Mucosa of descending colon (tissue), 3 donors: ENCODE results near the gene WDR37. TPM values are rescaled to one million over a fixed set of nuclear protein-coding genes. Genes with fewer than 3 reads are reported as not detected.

Experiments used
- ATAC-seq: fragments of 200-7000 bp; cut with Tn5 transposase; one replicate; pipeline ENCODE4 v1.9.1; 2020; ENCODE audit warnings: mild to moderate bottlenecking, moderate library complexity
- DNase-seq, 3 donors: peaks; one replicate each; pipeline ENCODE4 v3.0.0-alpha.2; 2020
- H3K36me3 ChIP-seq: fragments of 200-600 bp; one replicate; pipeline ENCODE4 v1.8.0; 2021; ENCODE audit warnings: low read depth, mild to moderate bottlenecking
- H3K4me1 ChIP-seq: fragments of 200-600 bp; one replicate; pipeline ENCODE4 v1.8.0; 2021; ENCODE audit warnings: low read depth, mild to moderate bottlenecking
- H3K4me3 ChIP-seq: fragments of 200-600 bp; one replicate; pipeline ENCODE4 v1.8.0; 2021; ENCODE audit warnings: mild to moderate bottlenecking
- H3K9me3 ChIP-seq: fragments of 200-600 bp; one replicate; pipeline ENCODE4 v1.8.0; 2021; ENCODE audit warnings: mild to moderate bottlenecking
- CTCF ChIP-seq: fragments of 200-600 bp; IDR thresholded peaks from one replicate; pipeline ENCODE4 v1.8.0; 2022; ENCODE audit warnings: antibody characterized with exemption, mild to moderate bottlenecking
- intact Hi-C, 2 donors: fragments of 100-400 bp; cut with DNase I in 1 of 2; cut with micrococcal nuclease in 1 of 2; formaldehyde crosslinking; loops; one replicate each; pipeline versions ENCODE4 v1.11.0 to v1.11.1; 2022; cut with DNase I, micrococcal nuclease
- total RNA-seq, 3 donors: library from RNA; stranded (reverse); fragmentation: NEBNext Ultra II Directional in 2 of 3; extraction: Animal tissue kit (Norgen Biotek cat#: 25700) in 2 of 3; gene quantifications; one replicate each; pipeline versions ENCODE4 v1.2.1 to v1.2.4, GENCODE V29; 2021 to 2023
- donor health status: DM: no; HTN: no; CAD: no; lungs with moderate emphysema.
- donor health status: DM: no; HTN: no; CAD: no.
- donor health status: DM: no; HTN: yes; CAD: no.

Gene WDR37
- total RNA-seq, 3 donors from 2014 or later: 18.3 to 24.1 (median 20.8) TPM

GRCh38 chr10:1120306-1120705 lies 64.1 kb downstream of the WDR37 start:
- Histone ChIP-seq H3K36me3 (peaks cover under 1% of the 10 kb centered on the region), H3K4me1 (peaks cover 19% of the 10 kb centered on the region), H3K9me3 (no peaks in the 10 kb centered on the region), H3K4me3 (no peak overlapping the region)
- DNase-seq: peak in 1 of 3 donors; percentile 48
- TF ChIP-seq CTCF: no peak
- ATAC-seq: peak; percentile 79
- intact Hi-C loops: no loop called here

GRCh38 chr10:1120801-1121211 lies 64.6 kb downstream of the WDR37 start:
- Histone ChIP-seq H3K4me3 (no peak overlapping the region), H3K36me3 (peaks cover 5% of the 10 kb centered on the region), H3K9me3 (no peaks in the 10 kb centered on the region), H3K4me1 (peaks cover 14% of the 10 kb centered on the region)
- ATAC-seq (no peak), DNase-seq (no peak)
- no peak for TF ChIP-seq CTCF
- intact Hi-C loops: no loop called here

- DNase-seq: no peak
- peaks cover 6% of the 10 kb centered on the region for H3K36me3 ChIP-seq
- H3K4me1 ChIP-seq: peaks cover 9% of the 10 kb centered on the region
- no peak for TF ChIP-seq CTCF
- ATAC-seq: no peak
- H3K4me3 ChIP-seq: no peak overlapping the region
- intact Hi-C loops: no loop called here
- no peaks in the 10 kb centered on the region for H3K9me3 ChIP-seq
Measured at GRCh38 chr10:1121271-1121970, 65.2 kb downstream of the WDR37 start.

GRCh38 chr10:1122349-1122748 lies 66.2 kb downstream of the WDR37 start:
- no peak for TF ChIP-seq CTCF
- no peaks in the 10 kb centered on the region for H3K4me1 ChIP-seq
- DNase-seq (no peak), ATAC-seq (no peak)
- intact Hi-C loops: no loop called here
- H3K4me3 ChIP-seq: no peak overlapping the region
- no peaks in the 10 kb centered on the region for H3K9me3 ChIP-seq
- H3K36me3 ChIP-seq: peaks cover 6% of the 10 kb centered on the region

GRCh38 chr10:1123198-1123597 lies 67.0 kb downstream of the WDR37 start:
- ATAC-seq: no peak
- no peaks in the 10 kb centered on the region for H3K4me1 ChIP-seq
- intact Hi-C loops: no loop called here
- no peaks in the 10 kb centered on the region for H3K9me3 ChIP-seq
- no peak for DNase-seq
- TF ChIP-seq CTCF: no peak
- H3K4me3 ChIP-seq: no peak overlapping the region
- H3K36me3 ChIP-seq: peaks cover 6% of the 10 kb centered on the region
